ENCODE results near the gene COMT.
"Not testable (repeated sequence)": the region's sequence is repeated elsewhere in the genome, so short reads cannot be mapped to it uniquely, and the experiment has no call there.

COMT gene

DNA sequence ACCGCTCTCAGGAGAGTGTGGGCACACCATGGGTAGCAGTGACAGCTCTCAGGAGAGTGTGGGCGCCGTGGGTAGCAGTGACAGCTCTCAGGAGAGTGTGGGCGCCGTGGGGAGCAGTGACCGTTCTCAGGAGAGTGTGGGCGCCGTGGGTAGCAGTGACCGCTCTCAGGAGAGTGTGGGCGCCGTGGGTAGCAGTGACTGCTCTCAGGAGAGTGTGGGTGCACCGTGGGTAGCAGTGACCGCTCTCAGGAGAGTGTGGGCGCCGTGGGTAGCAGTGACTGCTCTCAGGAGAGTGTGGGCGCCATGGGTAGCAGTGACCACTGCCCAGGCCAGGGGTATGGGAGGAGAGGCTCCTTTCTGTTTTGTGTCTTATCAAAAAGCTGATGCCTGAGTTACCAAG is 33.7 kb upstream of the COMT start:
- H3K9ac ChIP-seq (ENCODE audit: low read length in 5 of 5); H3K9me3 ChIP-seq (ENCODE audit: control insufficient read depth in 5 of 5, low read length in 5 of 5); H3K27ac ChIP-seq (ENCODE audit: low read depth, low read length); H3K4me1 ChIP-seq (ENCODE audit: control insufficient read depth in 5 of 5, insufficient read depth in 5 of 5, low read length in 5 of 5); H3K27me3 ChIP-seq (ENCODE audit: control insufficient read depth in 5 of 5, insufficient read depth in 4 of 5, low read length in 5 of 5); H3K4me3 ChIP-seq (ENCODE audit: low read depth in 1 of 5, low read length in 5 of 5): not testable (repeated sequence)
- H3K36me3 ChIP-seq (ENCODE audit: control insufficient read depth in 5 of 5, insufficient read depth in 5 of 5, low read length in 5 of 5): peaks cover 0 to 62% (median 37%) of the 10 kb centered on the region in 5 donors

DNA sequence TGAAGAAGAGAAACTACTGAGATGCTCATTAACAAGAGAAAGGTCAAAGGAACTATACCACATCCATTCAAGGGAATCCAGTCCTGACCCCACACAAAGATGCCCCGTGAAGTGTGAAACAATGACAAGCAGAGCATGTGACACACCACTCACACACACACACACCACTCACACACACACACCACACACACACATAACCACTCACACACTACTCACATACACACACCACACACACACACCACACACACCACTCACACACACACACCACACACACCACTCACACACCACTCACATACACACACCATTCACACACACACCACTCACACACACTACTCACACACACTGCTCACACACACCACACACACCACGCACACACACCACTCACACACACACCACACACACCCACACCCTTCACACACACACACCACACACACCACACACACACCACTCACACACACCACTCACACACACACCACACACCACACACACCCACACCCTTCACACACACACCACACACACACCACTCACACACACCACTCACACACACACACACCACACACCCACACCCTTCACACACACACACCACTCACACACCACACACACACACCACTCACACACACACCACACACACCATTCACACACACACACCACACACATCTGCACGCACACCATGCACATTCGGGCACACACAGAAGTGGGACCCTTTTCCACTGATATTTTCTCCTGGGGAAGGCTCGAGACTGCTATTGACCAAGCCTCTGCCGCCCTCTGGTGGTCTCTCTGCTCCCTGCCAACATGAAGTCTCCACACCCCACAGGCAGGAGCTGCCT is 32.0 kb upstream of the COMT start:
- H3K4me3 ChIP-seq (ENCODE audit: low read depth in 1 of 5, low read length in 5 of 5): no peak overlapping the region
- peaks cover 7 to 66% (median 51%) of the 10 kb centered on the region in 5 donors for H3K36me3 ChIP-seq (ENCODE audit: control insufficient read depth in 5 of 5, insufficient read depth in 5 of 5, low read length in 5 of 5)
- no peaks in the 10 kb centered on the region for H3K4me1 ChIP-seq (ENCODE audit: control insufficient read depth in 5 of 5, insufficient read depth in 5 of 5, low read length in 5 of 5)
- no peak overlapping the region for H3K27ac ChIP-seq (ENCODE audit: low read depth, low read length)
- no peaks in the 10 kb centered on the region for H3K27me3 ChIP-seq (ENCODE audit: control insufficient read depth in 5 of 5, insufficient read depth in 4 of 5, low read length in 5 of 5)
- H3K9me3 ChIP-seq (ENCODE audit: control insufficient read depth in 5 of 5, low read length in 5 of 5): peaks cover 0 to 2% (median 0%) of the 10 kb centered on the region in 5 donors
- H3K9ac ChIP-seq (ENCODE audit: low read length in 5 of 5): no peak overlapping the region

DNA sequence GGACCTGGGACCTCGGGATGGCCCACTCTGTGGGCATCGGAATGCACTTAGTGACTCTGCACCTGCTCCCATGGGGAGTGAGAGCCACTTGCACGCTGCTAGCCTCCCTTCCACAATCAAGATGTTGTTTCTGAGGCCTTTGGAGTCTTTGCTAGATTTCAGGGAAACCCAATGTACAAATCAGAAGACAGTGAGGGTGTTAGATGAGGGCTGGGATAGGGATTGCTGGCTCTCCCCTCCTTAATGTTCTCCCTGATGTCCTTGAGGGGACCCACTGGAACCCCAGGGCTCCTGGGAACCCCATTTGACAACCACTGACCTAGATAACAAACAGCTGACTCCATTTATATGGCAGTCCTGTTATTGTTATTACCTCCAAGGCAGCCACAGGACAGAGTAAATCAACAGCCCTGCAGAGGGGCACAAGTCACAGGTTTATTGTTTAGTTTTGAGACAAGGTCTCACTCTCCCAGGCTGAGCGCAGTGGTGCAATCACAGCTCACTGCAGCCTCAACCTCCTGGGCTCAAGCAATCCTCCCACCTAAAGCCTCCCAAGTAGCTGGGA is 31.3 kb upstream of the COMT start:
- no peak overlapping the region for H3K4me3 ChIP-seq (ENCODE audit: low read depth in 1 of 5, low read length in 5 of 5)
- no peaks in the 10 kb centered on the region for H3K4me1 ChIP-seq (ENCODE audit: control insufficient read depth in 5 of 5, insufficient read depth in 5 of 5, low read length in 5 of 5)
- H3K27me3 ChIP-seq (ENCODE audit: control insufficient read depth in 5 of 5, insufficient read depth in 4 of 5, low read length in 5 of 5): no peaks in the 10 kb centered on the region
- peaks cover 0 to 2% (median 0%) of the 10 kb centered on the region in 5 donors for H3K9me3 ChIP-seq (ENCODE audit: control insufficient read depth in 5 of 5, low read length in 5 of 5)
- peaks cover 7 to 71% (median 58%) of the 10 kb centered on the region in 5 donors for H3K36me3 ChIP-seq (ENCODE audit: control insufficient read depth in 5 of 5, insufficient read depth in 5 of 5, low read length in 5 of 5)
- no peak overlapping the region for H3K27ac ChIP-seq (ENCODE audit: low read depth, low read length)
- H3K9ac ChIP-seq (ENCODE audit: low read length in 5 of 5): no peak overlapping the region

DNA sequence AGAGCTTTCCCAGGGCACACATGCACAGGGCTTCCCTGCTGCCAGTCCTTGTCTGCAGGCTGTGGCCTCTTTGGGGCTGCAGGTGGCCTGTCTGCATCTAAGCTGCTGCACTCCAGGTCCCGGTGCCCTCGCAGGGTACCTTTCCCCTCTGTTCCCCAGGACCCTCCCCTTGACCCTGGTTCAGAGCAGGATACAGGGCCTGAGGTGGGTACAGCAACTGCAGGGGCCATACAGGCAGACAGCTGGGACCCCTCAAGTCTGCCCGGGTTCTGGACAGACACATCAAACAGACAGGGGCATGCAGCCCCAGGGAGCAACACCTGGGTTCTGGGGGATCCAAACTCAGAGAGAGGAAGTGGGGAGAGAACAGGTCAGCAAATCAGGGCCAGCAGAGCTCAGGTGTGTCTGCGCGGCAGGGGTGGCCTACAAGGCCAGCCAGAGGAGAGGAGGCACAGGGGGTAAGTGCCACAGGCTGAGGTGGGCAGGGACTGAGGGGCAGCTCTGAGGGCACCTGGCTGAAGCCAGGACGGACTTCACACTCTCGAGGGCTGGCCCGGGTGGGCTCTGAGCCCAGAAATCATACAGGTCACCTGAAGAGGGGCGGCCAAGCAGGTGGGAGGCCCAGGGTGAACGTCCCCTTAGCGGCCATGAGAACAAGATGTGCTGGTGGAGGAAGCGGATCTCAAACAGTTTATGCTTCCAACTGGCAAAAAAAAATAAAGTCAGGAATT is 29.9 kb upstream of the COMT start:
- H3K27ac ChIP-seq (ENCODE audit: low read depth, low read length): no peak overlapping the region

DNA sequence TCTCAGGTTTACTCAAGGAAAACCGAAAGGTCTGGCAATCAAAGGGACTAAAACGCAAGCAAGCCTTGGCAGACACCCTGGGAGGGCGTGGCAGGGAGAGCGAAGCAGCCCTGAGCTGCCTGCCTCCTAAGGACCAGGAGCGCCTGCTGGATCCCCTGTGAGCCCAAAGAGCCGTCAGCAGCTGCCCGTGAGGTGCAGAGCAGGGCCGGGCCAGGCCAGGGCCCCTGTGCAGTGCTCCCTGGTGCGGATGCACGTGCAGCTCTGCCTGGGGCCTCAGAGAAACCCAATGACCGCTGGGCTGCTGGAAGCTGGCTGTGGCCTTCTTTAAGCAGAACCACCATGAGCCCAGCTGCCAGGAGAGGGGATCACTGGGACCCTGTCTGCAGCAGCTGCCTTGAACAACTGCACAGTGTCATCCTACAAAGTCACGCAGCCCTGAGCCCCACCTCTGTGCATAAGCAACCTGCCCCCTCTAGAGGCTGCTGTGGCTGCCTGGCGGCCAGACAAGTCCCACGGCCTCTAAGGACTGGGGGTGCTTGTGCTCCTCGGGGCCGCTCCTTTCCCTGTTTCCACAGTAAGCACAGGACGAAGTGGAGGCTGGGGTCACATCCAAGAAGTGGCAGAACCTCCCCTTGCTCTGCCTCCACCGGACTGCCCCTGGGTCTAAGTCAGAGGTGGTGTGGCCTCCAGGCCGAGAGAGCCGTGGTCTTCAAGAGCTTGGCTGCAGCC is 29.1 kb upstream of the COMT start:
- no peak overlapping the region for H3K27ac ChIP-seq (ENCODE audit: low read depth, low read length)
- H3K4me1 ChIP-seq (ENCODE audit: control insufficient read depth in 5 of 5, insufficient read depth in 5 of 5, low read length in 5 of 5): peaks cover 0 to 4% (median 0%) of the 10 kb centered on the region in 5 donors
- H3K9ac ChIP-seq (ENCODE audit: low read length in 5 of 5): no peak overlapping the region
- peaks cover 7 to 72% (median 66%) of the 10 kb centered on the region in 5 donors for H3K36me3 ChIP-seq (ENCODE audit: control insufficient read depth in 5 of 5, insufficient read depth in 5 of 5, low read length in 5 of 5)
- peaks cover 0 to 2% (median 0%) of the 10 kb centered on the region in 5 donors for H3K9me3 ChIP-seq (ENCODE audit: control insufficient read depth in 5 of 5, low read length in 5 of 5)
- no peaks in the 10 kb centered on the region for H3K27me3 ChIP-seq (ENCODE audit: control insufficient read depth in 5 of 5, insufficient read depth in 4 of 5, low read length in 5 of 5)
- H3K4me3 ChIP-seq (ENCODE audit: low read depth in 1 of 5, low read length in 5 of 5): no peak overlapping the region

More for the DNA sequence above, 29.9 kb upstream of the COMT start:
- H3K27me3 ChIP-seq (ENCODE audit: control insufficient read depth in 5 of 5, insufficient read depth in 4 of 5, low read length in 5 of 5): no peaks in the 10 kb centered on the region
- H3K4me3 ChIP-seq (ENCODE audit: low read depth in 1 of 5, low read length in 5 of 5): no peak overlapping the region
- H3K36me3 ChIP-seq (ENCODE audit: control insufficient read depth in 5 of 5, insufficient read depth in 5 of 5, low read length in 5 of 5): peaks cover 7 to 70% (median 62%) of the 10 kb centered on the region in 5 donors
- no peaks in the 10 kb centered on the region for H3K4me1 ChIP-seq (ENCODE audit: control insufficient read depth in 5 of 5, insufficient read depth in 5 of 5, low read length in 5 of 5)
- no peak overlapping the region for H3K9ac ChIP-seq (ENCODE audit: low read length in 5 of 5)
- peaks cover 0 to 2% (median 0%) of the 10 kb centered on the region in 5 donors for H3K9me3 ChIP-seq (ENCODE audit: control insufficient read depth in 5 of 5, low read length in 5 of 5)

DNA sequence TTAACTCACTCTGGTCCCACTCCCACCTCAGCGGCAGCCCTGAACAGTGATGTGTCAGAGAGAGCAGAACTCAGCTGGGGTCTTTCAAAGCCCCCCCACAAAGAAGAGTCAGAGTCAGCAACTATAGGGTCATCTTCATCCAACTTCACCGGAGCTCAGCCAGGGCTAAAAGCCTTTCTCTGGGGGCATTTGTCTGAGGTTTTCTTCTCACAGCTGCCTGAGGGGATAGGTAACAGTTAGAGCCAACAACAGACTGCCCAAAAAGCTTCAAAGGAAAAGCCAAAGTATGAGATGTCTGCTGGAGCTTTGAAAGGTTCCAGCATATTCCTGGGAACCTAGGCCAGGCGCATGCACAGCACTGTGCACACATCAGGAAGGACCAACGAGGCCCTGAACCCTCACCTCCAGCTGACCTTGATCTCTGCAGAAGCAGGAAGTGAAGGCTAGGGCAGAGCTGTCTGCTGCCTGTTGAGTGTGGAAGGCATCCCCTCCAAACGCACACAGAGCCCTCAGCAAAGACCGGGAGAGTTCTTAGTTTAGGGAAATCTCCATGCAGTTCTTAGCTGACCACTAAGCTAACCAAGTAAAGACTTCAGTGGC is 28.1 kb upstream of the COMT start:
- H3K36me3 ChIP-seq (ENCODE audit: control insufficient read depth in 5 of 5, insufficient read depth in 5 of 5, low read length in 5 of 5): peaks cover 7 to 74% (median 70%) of the 10 kb centered on the region in 5 donors
- peaks cover 0 to 2% (median 0%) of the 10 kb centered on the region in 5 donors for H3K9me3 ChIP-seq (ENCODE audit: control insufficient read depth in 5 of 5, low read length in 5 of 5)
- no peak overlapping the region for H3K9ac ChIP-seq (ENCODE audit: low read length in 5 of 5)
- H3K27me3 ChIP-seq (ENCODE audit: control insufficient read depth in 5 of 5, insufficient read depth in 4 of 5, low read length in 5 of 5): no peaks in the 10 kb centered on the region
- no peak overlapping the region for H3K4me3 ChIP-seq (ENCODE audit: low read depth in 1 of 5, low read length in 5 of 5)
- H3K4me1 ChIP-seq (ENCODE audit: control insufficient read depth in 5 of 5, insufficient read depth in 5 of 5, low read length in 5 of 5): peaks cover 0 to 9% (median 0%) of the 10 kb centered on the region in 5 donors
- no peak overlapping the region for H3K27ac ChIP-seq (ENCODE audit: low read depth, low read length)

DNA sequence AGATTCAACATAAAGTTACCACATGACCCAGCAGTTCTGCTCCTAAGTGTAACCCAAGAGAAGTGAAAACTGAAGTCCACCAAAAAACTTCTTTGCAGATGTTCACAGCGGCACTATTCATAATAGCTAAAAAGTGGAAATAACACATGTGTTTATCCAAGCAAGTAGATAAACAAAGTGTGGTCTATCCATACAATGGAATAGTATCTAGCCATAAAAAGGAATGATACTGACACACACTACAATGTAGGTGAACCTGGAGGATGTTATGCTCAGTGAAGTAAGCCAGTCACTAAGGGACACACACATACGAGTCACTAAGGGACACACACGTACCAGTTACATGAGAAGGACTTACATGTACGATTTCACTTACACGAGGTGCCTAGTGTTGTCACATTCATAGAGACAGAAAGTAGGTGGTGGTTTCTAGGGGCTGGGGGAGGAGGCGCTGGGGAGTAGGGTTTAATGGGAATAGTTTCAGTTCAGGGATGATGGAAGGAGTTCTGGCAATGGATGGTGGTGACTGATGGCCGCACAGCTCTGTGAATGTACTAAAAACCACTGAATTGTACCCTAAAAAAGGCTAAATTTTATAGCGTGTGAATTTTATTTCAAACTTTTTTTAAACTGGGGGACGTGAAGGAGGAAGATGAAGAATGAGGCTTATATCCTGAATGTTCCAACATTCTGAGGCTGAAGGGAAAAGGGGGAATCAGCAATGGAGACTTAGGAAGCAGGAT is 27.2 kb upstream of the COMT start:
- Histone ChIP-seq H3K36me3 (ENCODE audit: control insufficient read depth in 5 of 5, insufficient read depth in 5 of 5, low read length in 5 of 5) (peaks cover 7 to 78% (median 72%) of the 10 kb centered on the region in 5 donors), H3K4me1 (ENCODE audit: control insufficient read depth in 5 of 5, insufficient read depth in 5 of 5, low read length in 5 of 5) (peaks cover 0 to 9% (median 0%) of the 10 kb centered on the region in 5 donors), H3K9me3 (ENCODE audit: control insufficient read depth in 5 of 5, low read length in 5 of 5) (peaks cover 0 to 2% (median 0%) of the 10 kb centered on the region in 5 donors), H3K9ac (ENCODE audit: low read length in 5 of 5) (no peak overlapping the region), H3K4me3 (ENCODE audit: low read depth in 1 of 5, low read length in 5 of 5) (no peak overlapping the region), H3K27ac (ENCODE audit: low read depth, low read length) (no peak overlapping the region), H3K27me3 (ENCODE audit: control insufficient read depth in 5 of 5, insufficient read depth in 4 of 5, low read length in 5 of 5) (no peaks in the 10 kb centered on the region)

DNA sequence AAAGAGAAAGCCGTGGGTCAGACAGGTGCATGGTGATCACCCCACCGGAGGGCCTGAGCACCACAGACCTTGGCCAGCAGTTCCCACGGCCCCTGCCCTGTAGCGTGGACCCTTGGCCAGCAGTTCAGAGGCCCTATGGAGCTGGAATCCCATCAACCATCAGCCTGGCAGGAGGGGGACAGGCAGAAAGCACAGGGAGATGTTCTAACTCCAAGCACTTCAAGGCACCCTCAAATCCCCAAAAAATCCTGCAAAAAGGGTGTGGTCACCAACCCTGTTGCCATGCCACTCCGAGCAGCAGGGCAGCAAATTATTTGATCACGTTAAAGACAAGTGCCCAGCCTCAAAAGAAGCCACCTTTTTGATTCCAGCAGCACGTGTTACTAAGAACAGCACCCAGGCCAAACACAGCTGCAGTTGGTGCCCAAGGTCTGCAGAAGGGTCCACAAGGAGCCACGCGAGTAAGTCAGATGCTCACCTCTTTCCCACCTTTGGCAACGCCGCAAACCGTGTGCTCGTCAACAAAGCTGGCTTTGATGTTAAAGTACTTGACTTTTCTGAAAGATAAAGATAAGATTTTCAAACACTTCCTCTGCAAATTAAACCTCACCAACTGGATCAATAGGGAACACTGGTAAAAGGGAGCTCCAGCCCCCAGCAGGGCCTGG is 26.2 kb upstream of the COMT start:
- Histone ChIP-seq H3K4me1 (ENCODE audit: control insufficient read depth in 5 of 5, insufficient read depth in 5 of 5, low read length in 5 of 5) (peaks cover 0 to 9% (median 0%) of the 10 kb centered on the region in 5 donors), H3K4me3 (ENCODE audit: low read depth in 1 of 5, low read length in 5 of 5) (no peak overlapping the region), H3K9ac (ENCODE audit: low read length in 5 of 5) (no peak overlapping the region), H3K36me3 (ENCODE audit: control insufficient read depth in 5 of 5, insufficient read depth in 5 of 5, low read length in 5 of 5) (peaks cover 7 to 75% (median 71%) of the 10 kb centered on the region in 5 donors), H3K9me3 (ENCODE audit: control insufficient read depth in 5 of 5, low read length in 5 of 5) (peaks cover 0 to 2% (median 0%) of the 10 kb centered on the region in 5 donors), H3K27me3 (ENCODE audit: control insufficient read depth in 5 of 5, insufficient read depth in 4 of 5, low read length in 5 of 5) (no peaks in the 10 kb centered on the region), H3K27ac (ENCODE audit: low read depth, low read length) (no peak overlapping the region)
